ENCODE results near the gene PIK3R1.

DNA sequence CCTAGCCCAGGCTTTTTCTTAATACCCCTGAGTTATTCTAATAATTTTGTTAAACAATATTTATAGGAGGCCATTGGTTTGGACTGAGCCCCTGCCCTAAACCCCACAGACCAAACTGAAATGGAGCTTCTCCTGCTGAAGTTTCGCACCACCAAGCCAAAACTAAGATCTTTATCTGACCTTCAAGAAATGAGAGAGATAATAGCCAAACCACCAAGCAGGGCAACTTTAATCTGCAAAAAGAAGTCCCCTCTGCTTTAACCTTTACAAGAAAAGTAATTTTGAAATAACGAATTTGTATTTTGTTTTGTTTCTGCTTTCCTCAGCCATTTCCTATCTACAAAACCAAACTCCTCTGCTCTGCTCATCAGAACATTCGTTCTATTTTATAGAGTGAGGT lies 125.5 kb downstream of the PIK3R1 start:
- TF ChIP-seq POLR2A (IDR thresholded peaks at IDR 0.05) (no peak), CTCF (IDR thresholded peaks at IDR 0.05) (no peak)
